ENCODE data around the gene STK39. TPM values are rescaled to one million over a fixed set of nuclear protein-coding genes. Genes with fewer than 3 reads are reported as not detected.
"Not testable (repeated sequence)": the region's sequence is repeated elsewhere in the genome, so short reads cannot be mapped to it uniquely, and the experiment has no call there.

The STK39 gene
- total RNA-seq, 1 donor from 2014 or later, result 40.5 TPM

GRCh38 chr2:168050377-168050776, 197.0 kb downstream of the STK39 start:
- no peak for DNase-seq (ENCODE audit: low spot score)

GRCh38 chr2:168049609-168050008, 197.8 kb downstream of the STK39 start:
- DNase-seq (ENCODE audit: low spot score), result no peak

GRCh38 chr2:168047091-168047690, 200.2 kb downstream of the STK39 start:
- DNase-seq (ENCODE audit: low spot score), result no peak

- no peak for DNase-seq (ENCODE audit: low spot score)
Observed at GRCh38 chr2:168044579-168044978, 202.8 kb downstream of the STK39 start.

GRCh38 chr2:168044176-168044575, 203.2 kb downstream of the STK39 start:
- DNase-seq (ENCODE audit: low spot score), result no peak

- DNase-seq (ENCODE audit: low spot score), result not testable (repeated sequence)
Observed at GRCh38 chr2:168042127-168042824, 205.1 kb downstream of the STK39 start.

GRCh38 chr2:168039881-168040280, 207.5 kb downstream of the STK39 start:
- DNase-seq (ENCODE audit: low spot score), result no peak

GRCh38 chr2:168037778-168038177, 209.6 kb downstream of the STK39 start:
- no peak for DNase-seq (ENCODE audit: low spot score)

- no peak for DNase-seq (ENCODE audit: low spot score)
Observed at GRCh38 chr2:168035458-168035857, 211.9 kb downstream of the STK39 start.

- DNase-seq (ENCODE audit: low spot score), result no peak
Observed at GRCh38 chr2:168034616-168035015, 212.8 kb downstream of the STK39 start.

GRCh38 chr2:168033966-168034365, 213.4 kb downstream of the STK39 start:
- DNase-seq (ENCODE audit: low spot score), result no peak

GRCh38 chr2:168032091-168032490, 215.3 kb downstream of the STK39 start:
- DNase-seq (ENCODE audit: low spot score), result no peak

GRCh38 chr2:168030862-168031624, 216.4 kb downstream of the STK39 start:
- no peak for DNase-seq (ENCODE audit: low spot score)

GRCh38 chr2:168029071-168029470, 218.3 kb downstream of the STK39 start:
- no peak for DNase-seq (ENCODE audit: low spot score)

GRCh38 chr2:168028362-168028761, 219.0 kb downstream of the STK39 start:
- DNase-seq (ENCODE audit: low spot score), result no peak

- no peak for DNase-seq (ENCODE audit: low spot score)
Observed at GRCh38 chr2:168025487-168026202, 221.8 kb downstream of the STK39 start.

GRCh38 chr2:168024459-168024858, 222.9 kb downstream of the STK39 start:
- no peak for DNase-seq (ENCODE audit: low spot score)

- no peak for DNase-seq (ENCODE audit: low spot score)
Observed at GRCh38 chr2:168021800-168022587, 225.4 kb downstream of the STK39 start.

GRCh38 chr2:168015274-168015953, 232.0 kb downstream of the STK39 start:
- no peak for DNase-seq (ENCODE audit: low spot score)

GRCh38 chr2:168009900-168010299, 237.5 kb downstream of the STK39 start:
- DNase-seq (ENCODE audit: low spot score), result no peak
